ENCODE data around the gene CTNNBL1. TPM values are rescaled to one million over a fixed set of nuclear protein-coding genes. Genes with fewer than 3 reads are reported as not detected.

Gene CTNNBL1
- total RNA-seq, 1 donor from 2014 or later, result 67.0 TPM

DNA sequence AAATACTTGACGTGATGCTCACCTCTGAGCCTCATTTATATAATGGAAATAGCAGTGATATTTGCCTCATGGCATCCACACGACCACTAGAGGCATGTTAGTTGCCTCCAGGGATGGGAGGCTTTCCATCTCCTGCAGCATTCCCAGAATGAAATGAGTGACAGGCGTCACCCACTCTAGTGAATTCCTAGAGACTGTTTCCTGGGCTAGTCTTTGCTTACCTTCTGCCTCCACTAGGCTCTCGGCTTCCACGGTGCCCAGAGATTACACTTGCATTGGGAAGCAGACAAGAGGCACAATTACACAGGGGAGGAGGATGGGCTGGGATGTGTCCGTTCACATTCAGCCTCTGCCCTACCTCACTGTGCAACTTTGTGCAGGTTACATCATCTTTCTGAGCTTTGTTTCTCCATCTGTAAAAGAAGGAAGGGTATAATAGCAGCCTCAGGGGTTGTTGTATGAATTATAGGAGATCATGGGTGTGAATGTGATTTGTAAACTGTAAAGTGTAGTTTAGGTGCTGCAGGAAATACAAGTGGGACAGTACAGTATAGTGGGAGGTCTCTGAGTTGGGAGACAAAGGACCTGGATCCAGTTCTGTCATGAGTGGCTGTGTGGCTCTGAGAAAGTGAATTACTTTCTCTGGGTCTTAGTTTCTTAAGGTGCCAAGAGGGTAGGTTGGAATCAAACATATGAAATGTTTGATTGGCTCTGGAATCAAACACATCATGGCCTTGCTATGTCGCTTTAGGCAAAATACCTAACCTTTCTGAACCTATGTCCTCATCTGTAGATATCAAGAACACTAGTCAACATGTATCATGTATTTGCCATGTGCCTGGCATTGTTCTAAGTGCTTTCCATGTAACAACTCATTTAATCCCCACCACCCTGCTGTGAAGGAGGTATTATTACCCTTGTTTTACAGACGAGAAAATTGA lies 205.5 kb downstream of the CTNNBL1 start:
- Histone ChIP-seq H3K9ac (ENCODE audit: low read length) (no peak overlapping the region), H3K27me3 (ENCODE audit: insufficient read depth, low read length) (peaks cover 12% of the 10 kb centered on the region), H4K20me1 (ENCODE audit: insufficient read depth, low read length) (peaks cover 19% of the 10 kb centered on the region), H2AFZ (ENCODE audit: low read depth, low read length) (no peak overlapping the region), H3K36me3 (ENCODE audit: insufficient read depth, low read length) (no peaks in the 10 kb centered on the region), H3K4me2 (ENCODE audit: low read length) (no peak overlapping the region), H3K4me3 (ENCODE audit: insufficient read depth, low read depth, low read length) (no peak overlapping the region), H3K27ac (ENCODE audit: low read depth, low read length) (no peak overlapping the region), H3K79me2 (ENCODE audit: insufficient read depth, low read length) (no peaks in the 10 kb centered on the region), H3K9me3 (ENCODE audit: insufficient read depth, low read depth, low read length) (no peaks in the 10 kb centered on the region), H3K4me1 (ENCODE audit: insufficient read depth, low read length) (peaks cover 20% of the 10 kb centered on the region)
- H3K27me3 Mint-ChIP-seq (ENCODE audit: low read depth, unreplicated experiment), result peaks cover 24% of the 10 kb centered on the region
- no peak for TF ChIP-seq CTCF (IDR thresholded peaks at IDR 0.05; ENCODE audit: insufficient read depth, low read depth, low read length)
- TF ChIP-seq EZH2 (IDR thresholded peaks at IDR 0.05; ENCODE audit: insufficient read depth, low read length), result no peak
- no peak overlapping the region for H3K27ac Mint-ChIP-seq (ENCODE audit: unreplicated experiment)
- H3K9me3 Mint-ChIP-seq (ENCODE audit: unreplicated experiment), result no peaks in the 10 kb centered on the region
- no peak overlapping the region for H3K4me3 Mint-ChIP-seq (ENCODE audit: unreplicated experiment)
- no peak for DNase-seq (ENCODE audit: low read depth)
- H3K4me1 Mint-ChIP-seq (ENCODE audit: low read depth, unreplicated experiment), result peaks cover 10% of the 10 kb centered on the region
- FAIRE-seq, result no peak
- no peaks in the 10 kb centered on the region for H3K36me3 Mint-ChIP-seq (ENCODE audit: low read depth, unreplicated experiment)

- peak overlapping the region; percentile 67 for H3K4me3 Mint-ChIP-seq (ENCODE audit: unreplicated experiment)
- H3K4me1 ChIP-seq (ENCODE audit: insufficient read depth, low read length), result peaks cover 20% of the 10 kb centered on the region
- H4K20me1 ChIP-seq (ENCODE audit: insufficient read depth, low read length), result peaks cover 29% of the 10 kb centered on the region
- H3K4me3 ChIP-seq (ENCODE audit: insufficient read depth, low read depth, low read length), result no peak overlapping the region
- H3K9ac ChIP-seq (ENCODE audit: low read length), result no peak overlapping the region
- FAIRE-seq (no peak), DNase-seq (ENCODE audit: low read depth) (no peak)
- H3K27me3 ChIP-seq (ENCODE audit: insufficient read depth, low read length), result peaks cover 15% of the 10 kb centered on the region
- H3K27me3 Mint-ChIP-seq (ENCODE audit: low read depth, unreplicated experiment), result peaks cover 24% of the 10 kb centered on the region
- H3K4me1 Mint-ChIP-seq (ENCODE audit: low read depth, unreplicated experiment), result peaks cover 16% of the 10 kb centered on the region
- no peaks in the 10 kb centered on the region for H3K9me3 Mint-ChIP-seq (ENCODE audit: unreplicated experiment)
- no peak overlapping the region for H3K27ac Mint-ChIP-seq (ENCODE audit: unreplicated experiment)
- no peak overlapping the region for H2AFZ ChIP-seq (ENCODE audit: low read depth, low read length)
- no peaks in the 10 kb centered on the region for H3K79me2 ChIP-seq (ENCODE audit: insufficient read depth, low read length)
- H3K9me3 ChIP-seq (ENCODE audit: insufficient read depth, low read depth, low read length), result no peaks in the 10 kb centered on the region
- H3K27ac ChIP-seq (ENCODE audit: low read depth, low read length), result no peak overlapping the region
- H3K36me3 Mint-ChIP-seq (ENCODE audit: low read depth, unreplicated experiment), result no peaks in the 10 kb centered on the region
- TF ChIP-seq CTCF (IDR thresholded peaks at IDR 0.05; ENCODE audit: insufficient read depth, low read depth, low read length) (no peak), EZH2 (IDR thresholded peaks at IDR 0.05; ENCODE audit: insufficient read depth, low read length) (no peak)
- no peaks in the 10 kb centered on the region for H3K36me3 ChIP-seq (ENCODE audit: insufficient read depth, low read length)
- H3K4me2 ChIP-seq (ENCODE audit: low read length), result no peak overlapping the region
Measured at GRCh38 chr20:37901240-37901639, 207.4 kb downstream of the CTNNBL1 start.
